Natural killer cell (primary cell): ENCODE data around the gene PTPMT1. TPM values are rescaled to one million over a fixed set of nuclear protein-coding genes. Genes with fewer than 3 reads are reported as not detected.
A peak's percentile ranks its signal among the peaks of the same experiment; 100 is the strongest.

Experiments used
- ATAC-seq, 3 donors: fragments of 150-1000 bp in 2 of 3; fragments of 200-7000 bp in 1 of 3; cut with Tn5 transposase; 1 replicate in 1 of 3; 2 replicates in 2 of 3; pipeline ENCODE4 v1.10.0; 2021; ENCODE audit warnings: mild to moderate bottlenecking in 2 of 3, moderate library complexity in 2 of 3
- DNase-seq, 2 donors: peaks; one replicate each; pipeline versions ENCODE4 v3.0.0 to v3.0.0-alpha.2; 2013 to 2021; ENCODE audit warnings: mixed read lengths in 1 of 2
- H3K27ac ChIP-seq: one replicate; pipeline ENCODE4 v1.5.1; 2013; ENCODE audit warnings: mild to moderate bottlenecking, low read length
- H3K27me3 ChIP-seq: one replicate; pipeline ENCODE4 v1.6.1; 2013; ENCODE audit warnings: low read length; ENCODE audit not compliant: control insufficient read depth, insufficient read depth
- H3K36me3 ChIP-seq: one replicate; pipeline ENCODE4 v1.6.1; 2013; ENCODE audit warnings: low read length; ENCODE audit not compliant: control insufficient read depth, insufficient read depth
- H3K4me1 ChIP-seq: one replicate; pipeline ENCODE4 v1.6.1; 2013; ENCODE audit warnings: low read length; ENCODE audit not compliant: control insufficient read depth, insufficient read depth
- H3K4me3 ChIP-seq: one replicate; pipeline ENCODE4 v1.5.1; 2013; ENCODE audit warnings: low read length
- H3K9me3 ChIP-seq: one replicate; pipeline ENCODE4 v1.6.1; 2013; ENCODE audit warnings: low read length; ENCODE audit not compliant: control insufficient read depth, insufficient read depth
- H3K27ac Mint-ChIP-seq, 2 donors: one replicate each; pipeline ENCODE4 v1.8.0; 2022; ENCODE audit warnings: mild to moderate bottlenecking in 2 of 2, mixed read lengths in 2 of 2, moderate library complexity in 1 of 2
- H3K27me3 Mint-ChIP-seq, 2 donors: one replicate each; pipeline ENCODE4 v1.8.0; 2022; ENCODE audit warnings: low read depth in 2 of 2, mixed read lengths in 2 of 2
- H3K36me3 Mint-ChIP-seq: one replicate; pipeline ENCODE4 v1.8.0; 2022; ENCODE audit warnings: mixed read lengths
- H3K4me1 Mint-ChIP-seq, 2 donors: one replicate each; pipeline ENCODE4 v1.8.0; 2022; ENCODE audit warnings: mixed read lengths in 2 of 2
- H3K4me3 Mint-ChIP-seq: one replicate; pipeline ENCODE4 v1.8.0; 2022; ENCODE audit warnings: mild to moderate bottlenecking, moderate library complexity, mixed read lengths
- H3K9me3 Mint-ChIP-seq, 2 donors: one replicate each; pipeline ENCODE4 v1.8.0; 2022; ENCODE audit warnings: mixed read lengths in 2 of 2
- CTCF ChIP-seq: fragments of 200-600 bp; IDR thresholded peaks from one replicate; pipeline ENCODE4 v1.8.0; 2022; ENCODE audit warnings: antibody characterized with exemption
- WGBS: methylation state at CpG from one replicate; pipeline ENCODE4 v1.1.7; 2013; ENCODE audit warnings: missing lambda C conversion rate; ENCODE audit not compliant: insufficient coverage; 5-methylcytosine and 5-hydroxymethylcytosine counted together
- intact Hi-C: fragments of 100-400 bp; cut with micrococcal nuclease; formaldehyde crosslinking; loops from one replicate; pipeline ENCODE4 v1.14.2; 2022
- total RNA-seq, 4 donors: library from RNA; stranded (reverse); fragments of 120-200 nt in 1 of 4; gene quantifications; one replicate each; pipeline versions ENCODE4 v1.2.3 to v1.2.4, GENCODE V29; 2013 to 2022

The PTPMT1 gene
- total RNA-seq, 3 donors from 2014 or later (not counting 1 experiment from before 2014, with no cell fraction given), result 19.4 to 28.6 (median 20.4) TPM

- Histone ChIP-seq H3K36me3 (peaks cover 41% of the 10 kb centered on the region), H3K9me3 (no peaks in the 10 kb centered on the region), H3K4me3 (no peak overlapping the region), H3K27me3 (no peaks in the 10 kb centered on the region), H3K27ac (no peak overlapping the region), H3K4me1 (peaks cover 6% of the 10 kb centered on the region)
- Mint-ChIP-seq H3K27ac (no peak overlapping the region), H3K27me3 (no peaks in the 10 kb centered on the region), H3K9me3 (no peaks in the 10 kb centered on the region), H3K4me1 (peaks cover 14 to 20% of the 10 kb centered on the region in 2 donors), H3K4me3 (no peak overlapping the region), H3K36me3 (no peaks in the 10 kb centered on the region)
- TF ChIP-seq CTCF, result no peak
- intact Hi-C loops, result no loop called here
- WGBS, result 95% methylated on average over 8 of the region's 8 CpGs
- ATAC-seq, result no peak
- DNase-seq, result no peak
Observed at GRCh38 chr11:47572715-47573255, 7.4 kb downstream of the PTPMT1 start.

GRCh38 chr11:47573321-47573720, 7.9 kb downstream of the PTPMT1 start:
- peaks cover 20 to 23% of the 10 kb centered on the region in 2 donors for H3K4me1 Mint-ChIP-seq
- H3K36me3 ChIP-seq, result peaks cover 41% of the 10 kb centered on the region
- DNase-seq (no peak), ATAC-seq (no peak)
- no peak overlapping the region for H3K27ac ChIP-seq
- H3K27me3 ChIP-seq, result no peaks in the 10 kb centered on the region
- no peaks in the 10 kb centered on the region for H3K27me3 Mint-ChIP-seq
- peaks cover 11% of the 10 kb centered on the region for H3K4me1 ChIP-seq
- H3K9me3 ChIP-seq, result no peaks in the 10 kb centered on the region
- WGBS, result 98% methylated on average over 11 of the region's 11 CpGs
- no peaks in the 10 kb centered on the region for H3K36me3 Mint-ChIP-seq
- H3K9me3 Mint-ChIP-seq, result no peaks in the 10 kb centered on the region
- H3K4me3 ChIP-seq, result no peak overlapping the region
- intact Hi-C loops, result no loop called here
- H3K4me3 Mint-ChIP-seq, result no peak overlapping the region
- no peak overlapping the region for H3K27ac Mint-ChIP-seq
- TF ChIP-seq CTCF, result no peak

- Mint-ChIP-seq H3K4me3 (peak overlapping the region; percentile 97), H3K36me3 (no peaks in the 10 kb centered on the region), H3K27me3 (no peaks in the 10 kb centered on the region), H3K9me3 (no peaks in the 10 kb centered on the region), H3K27ac (peak overlapping the region in 1 of 2 donors; percentile 91), H3K4me1 (peaks cover 44 to 45% of the 10 kb centered on the region in 2 donors)
- Histone ChIP-seq H3K4me1 (peaks cover 22% of the 10 kb centered on the region), H3K36me3 (peaks cover 33% of the 10 kb centered on the region), H3K4me3 (no peak overlapping the region), H3K27me3 (no peaks in the 10 kb centered on the region), H3K27ac (no peak overlapping the region), H3K9me3 (no peaks in the 10 kb centered on the region)
- DNase-seq (no peak), ATAC-seq (no peak)
- 87% methylated on average over 13 of the region's 13 CpGs for WGBS
- intact Hi-C loops, result loop anchor here (2.0 kb wide), 1 partner anchor 55 kb away; no protein-coding TSS in a partner anchor
- no peak for TF ChIP-seq CTCF
Observed at GRCh38 chr11:47577460-47578041, 12.2 kb downstream of the PTPMT1 start.
